ENCODE results near the gene CKAP2L.
A peak's percentile ranks its signal among the peaks of the same experiment; 100 is the strongest.

The CKAP2L gene

GRCh38 chr2:112764071-112765044, at the start of gene CKAP2L:
Gene CKAP2L (minus strand): TSS chr2:112764609. CDS start chr2:112764598, 11 bp downstream.
- DNase-seq: peak; percentile 96

GRCh38 chr2:112813280-112813966, 49.0 kb upstream of the CKAP2L start:
- DNase-seq: no peak

GRCh38 chr2:112812318-112813267, 48.2 kb upstream of the CKAP2L start:
- DNase-seq: no peak

GRCh38 chr2:112811841-112812306, 47.5 kb upstream of the CKAP2L start:
- no peak for DNase-seq

GRCh38 chr2:112811276-112811831, 46.9 kb upstream of the CKAP2L start:
- DNase-seq: no peak

- DNase-seq: no peak
Observed at GRCh38 chr2:112809112-112809511, 44.7 kb upstream of the CKAP2L start.

- DNase-seq: no peak
Observed at GRCh38 chr2:112807233-112807807, 42.9 kb upstream of the CKAP2L start.

- DNase-seq: no peak
Observed at GRCh38 chr2:112805542-112805941, 41.1 kb upstream of the CKAP2L start.

GRCh38 chr2:112803691-112804521, 39.5 kb upstream of the CKAP2L start:
- DNase-seq: no peak

GRCh38 chr2:112800881-112801583, 36.6 kb upstream of the CKAP2L start:
- DNase-seq: no peak

GRCh38 chr2:112798979-112799975, 34.9 kb upstream of the CKAP2L start:
- no peak for DNase-seq

GRCh38 chr2:112796486-112796885, 32.1 kb upstream of the CKAP2L start:
- no peak for DNase-seq

- DNase-seq: no peak
Observed at GRCh38 chr2:112795774-112796173, 31.4 kb upstream of the CKAP2L start.

- no peak for DNase-seq
Observed at GRCh38 chr2:112794841-112795240, 30.4 kb upstream of the CKAP2L start.

GRCh38 chr2:112794131-112794733, 29.8 kb upstream of the CKAP2L start:
- DNase-seq: peak; percentile 38

- peak; percentile 12 for DNase-seq
Observed at GRCh38 chr2:112793449-112793978, 29.1 kb upstream of the CKAP2L start.

GRCh38 chr2:112792419-112792818, 28.0 kb upstream of the CKAP2L start:
- no peak for DNase-seq

GRCh38 chr2:112791693-112792230, 27.4 kb upstream of the CKAP2L start:
- no peak for DNase-seq
